Tibial nerve (tissue), 4 donors: ENCODE results near the gene TNS3. TPM values are rescaled to one million over a fixed set of nuclear protein-coding genes. Genes with fewer than 3 reads are reported as not detected.

ENCODE experiments used
- DNase-seq, 2 donors: peaks; one replicate each; pipeline ENCODE4 v3.0.0-alpha.2; 2019; ENCODE audit warnings: low spot score in 2 of 2
- H3K27ac ChIP-seq, 4 donors: fragments of 200-600 bp; sonication (generic) in 3 of 4; one replicate each; pipeline ENCODE4 v1.5.1; 2017 to 2019; ENCODE audit warnings: mild to moderate bottlenecking in 1 of 4
- H3K27me3 ChIP-seq, 2 donors: fragments of 200-600 bp; sonication (generic) in 1 of 2; one replicate each; pipeline versions ENCODE4 v1.5.1 to v1.6.0; 2017 to 2019
- H3K36me3 ChIP-seq, 3 donors: fragments of 200-600 bp; sonication (generic); one replicate each; pipeline ENCODE4 v1.5.1; 2018 to 2019
- H3K4me1 ChIP-seq, 4 donors: fragments of 200-600 bp; sonication (generic) in 3 of 4; one replicate each; pipeline ENCODE4 v1.5.1; 2017 to 2019
- H3K4me3 ChIP-seq, 4 donors: fragments of 200-600 bp; sonication (generic) in 3 of 4; one replicate each; pipeline ENCODE4 v1.5.1; 2017 to 2019; ENCODE audit warnings: mild to moderate bottlenecking in 1 of 4, moderate library complexity in 1 of 4
- H3K9me3 ChIP-seq, 4 donors: fragments of 200-600 bp; sonication (generic) in 3 of 4; one replicate each; pipeline ENCODE4 v1.5.1; 2017 to 2019
- EP300 ChIP-seq, 2 donors: sonication (generic); formaldehyde crosslinking; IDR thresholded peaks; one replicate each; pipeline ENCODE4 v1.6.1; 2017; ENCODE audit warnings: antibody characterized with exemption in 2 of 2, mild to moderate bottlenecking in 1 of 2
- POLR2A ChIP-seq, 2 donors: fragments of 450-650 bp; IDR thresholded peaks; one replicate each; pipeline ENCODE4 v1.6.1; 2017; ENCODE audit warnings: antibody characterized with exemption in 2 of 2, mild to moderate bottlenecking in 2 of 2, moderate library complexity in 2 of 2
- WGBS, 2 donors: methylation state at CpG; one replicate each; pipeline ENCODE4 v1.1.5; 2018; 5-methylcytosine and 5-hydroxymethylcytosine counted together
- total RNA-seq, 4 donors: library from RNA; depleted of rRNA; stranded (reverse); fragments of >200 nt; gene quantifications; one replicate each; pipeline ENCODE4 v1.1.0, GENCODE V29; 2016
- TF ChIP-seq, protein P1 (sequence below), 5 experiments: fragments of 200-600 bp in 3 of 5; fragments of 450-650 bp in 2 of 5; sonication (generic) in 3 of 5; IDR thresholded peaks; one replicate each; pipeline ENCODE4 v1.5.1; 2016 to 2019; ENCODE audit warnings: antibody characterized with exemption in 5 of 5, mild to moderate bottlenecking in 3 of 5, moderate library complexity in 2 of 5

Gene TNS3
- 100 to 1,000 TPM; 118 to 142 (median 133) TPM for total RNA-seq

DNA sequence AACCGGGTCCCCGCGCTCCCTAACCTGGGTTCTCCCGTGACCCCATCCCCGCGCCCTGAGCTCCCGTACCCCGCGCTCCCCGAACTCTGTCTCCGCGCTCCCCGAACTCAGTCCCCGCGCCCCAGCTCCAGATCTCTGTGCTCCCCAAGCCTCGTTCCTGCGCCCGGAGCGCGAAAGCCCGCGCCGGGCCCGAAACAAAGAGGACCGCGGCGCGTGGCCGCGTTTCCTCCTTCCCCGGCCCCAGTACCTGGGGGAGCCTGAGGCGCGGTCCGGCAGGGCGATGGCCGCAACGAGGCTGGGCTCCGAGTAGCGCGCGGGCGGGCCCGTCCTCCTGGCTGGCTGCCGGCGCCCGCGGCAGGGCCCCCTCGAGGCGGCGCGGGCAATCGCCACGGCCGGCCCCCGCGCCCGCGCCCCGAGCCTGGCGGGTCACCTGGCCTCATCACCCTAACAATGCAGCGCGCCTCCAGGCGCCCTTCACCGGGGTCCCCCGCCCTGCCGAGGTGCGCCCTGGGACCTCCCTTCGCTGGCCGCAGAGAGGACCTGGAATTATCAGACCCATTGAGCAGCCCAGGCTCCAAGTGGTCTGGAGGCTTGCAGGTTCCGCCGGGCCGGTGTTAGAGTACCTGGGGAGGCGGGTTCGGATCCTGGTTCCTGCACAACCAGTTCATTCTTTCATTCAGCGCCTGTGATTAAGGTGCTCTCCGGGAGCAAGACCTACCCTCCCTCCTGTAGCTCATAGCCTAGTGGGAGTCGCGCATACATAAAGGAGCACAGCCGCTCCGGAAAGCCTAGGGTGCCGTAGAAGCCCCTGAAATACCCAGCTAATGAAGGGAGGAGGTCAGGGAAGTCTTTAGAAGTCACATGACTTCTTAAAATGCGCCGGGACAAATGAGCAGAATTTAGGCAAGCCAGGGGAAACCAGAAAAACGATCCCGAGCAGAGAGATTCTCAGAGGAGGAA is at the start of gene TNS3:
Gene TNS3 (minus strand): TSS at position 308 of the 960 bp plus-strand sequence. CDS start 142,475 bp downstream, outside the sequence.
- no peaks in the 10 kb centered on the region for H3K27me3 ChIP-seq
- H3K4me1 ChIP-seq, result peaks cover 0 to 77% (median 41%) of the 10 kb centered on the region in 4 donors
- H3K36me3 ChIP-seq, result no peaks in the 10 kb centered on the region
- no peak for DNase-seq
- WGBS, 2 donors, result 12 to 13% methylated on average over 65 to 70 of the region's 85 CpGs
- TF ChIP-seq POLR2A (IDR thresholded peaks at IDR 0.05), result peak; percentile 21 to 45
- TF ChIP-seq EP300 (IDR thresholded peaks at IDR 0.05), result no peak
- TF ChIP-seq, protein P1, sequence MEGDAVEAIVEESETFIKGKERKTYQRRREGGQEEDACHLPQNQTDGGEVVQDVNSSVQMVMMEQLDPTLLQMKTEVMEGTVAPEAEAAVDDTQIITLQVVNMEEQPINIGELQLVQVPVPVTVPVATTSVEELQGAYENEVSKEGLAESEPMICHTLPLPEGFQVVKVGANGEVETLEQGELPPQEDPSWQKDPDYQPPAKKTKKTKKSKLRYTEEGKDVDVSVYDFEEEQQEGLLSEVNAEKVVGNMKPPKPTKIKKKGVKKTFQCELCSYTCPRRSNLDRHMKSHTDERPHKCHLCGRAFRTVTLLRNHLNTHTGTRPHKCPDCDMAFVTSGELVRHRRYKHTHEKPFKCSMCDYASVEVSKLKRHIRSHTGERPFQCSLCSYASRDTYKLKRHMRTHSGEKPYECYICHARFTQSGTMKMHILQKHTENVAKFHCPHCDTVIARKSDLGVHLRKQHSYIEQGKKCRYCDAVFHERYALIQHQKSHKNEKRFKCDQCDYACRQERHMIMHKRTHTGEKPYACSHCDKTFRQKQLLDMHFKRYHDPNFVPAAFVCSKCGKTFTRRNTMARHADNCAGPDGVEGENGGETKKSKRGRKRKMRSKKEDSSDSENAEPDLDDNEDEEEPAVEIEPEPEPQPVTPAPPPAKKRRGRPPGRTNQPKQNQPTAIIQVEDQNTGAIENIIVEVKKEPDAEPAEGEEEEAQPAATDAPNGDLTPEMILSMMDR (IDR thresholded peaks at IDR 0.05), result peak; percentile 6 to 72 (median 56)
- H3K9me3 ChIP-seq, result no peaks in the 10 kb centered on the region
- H3K4me3 ChIP-seq, result peak within 1 kb of the TSS; percentile 67 to 97 (median 74)
- peak within 1 kb of the TSS; percentile 84 to 94 (median 90) for H3K27ac ChIP-seq

DNA sequence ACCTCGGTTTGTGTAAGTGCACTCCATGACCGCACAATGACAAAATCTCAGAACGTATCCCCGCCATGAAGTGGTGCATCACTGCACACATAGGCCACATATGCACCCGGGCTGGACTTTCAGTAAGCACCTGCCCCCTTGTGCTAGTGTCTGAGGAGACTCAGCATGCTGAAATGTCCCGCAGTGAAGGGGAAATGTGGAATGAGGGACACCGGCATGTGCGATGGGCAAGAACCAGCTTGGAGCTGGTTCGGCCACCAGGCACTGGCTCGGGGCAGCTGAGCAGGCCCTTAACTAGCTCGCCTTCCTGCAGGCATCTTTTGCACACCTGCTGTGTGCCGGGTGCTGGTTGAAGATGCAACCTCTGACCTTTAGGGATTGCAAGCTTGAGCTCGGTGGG is 49.8 kb upstream of the TNS3 start:
- H3K27ac ChIP-seq, result no peak overlapping the region
- H3K36me3 ChIP-seq, result no peaks in the 10 kb centered on the region
- H3K4me1 ChIP-seq, result peaks cover 0 to 25% (median 13%) of the 10 kb centered on the region in 4 donors
- no peak overlapping the region for H3K4me3 ChIP-seq
- no peaks in the 10 kb centered on the region for H3K27me3 ChIP-seq
- TF ChIP-seq, protein P1 (IDR thresholded peaks at IDR 0.05), result no peak
- TF ChIP-seq EP300 (IDR thresholded peaks at IDR 0.05) (no peak), POLR2A (IDR thresholded peaks at IDR 0.05) (no peak)
- no peaks in the 10 kb centered on the region for H3K9me3 ChIP-seq
- WGBS, 2 donors, result 91 to 93% methylated on average over 13 of the region's 13 CpGs
- no peak for DNase-seq

DNA sequence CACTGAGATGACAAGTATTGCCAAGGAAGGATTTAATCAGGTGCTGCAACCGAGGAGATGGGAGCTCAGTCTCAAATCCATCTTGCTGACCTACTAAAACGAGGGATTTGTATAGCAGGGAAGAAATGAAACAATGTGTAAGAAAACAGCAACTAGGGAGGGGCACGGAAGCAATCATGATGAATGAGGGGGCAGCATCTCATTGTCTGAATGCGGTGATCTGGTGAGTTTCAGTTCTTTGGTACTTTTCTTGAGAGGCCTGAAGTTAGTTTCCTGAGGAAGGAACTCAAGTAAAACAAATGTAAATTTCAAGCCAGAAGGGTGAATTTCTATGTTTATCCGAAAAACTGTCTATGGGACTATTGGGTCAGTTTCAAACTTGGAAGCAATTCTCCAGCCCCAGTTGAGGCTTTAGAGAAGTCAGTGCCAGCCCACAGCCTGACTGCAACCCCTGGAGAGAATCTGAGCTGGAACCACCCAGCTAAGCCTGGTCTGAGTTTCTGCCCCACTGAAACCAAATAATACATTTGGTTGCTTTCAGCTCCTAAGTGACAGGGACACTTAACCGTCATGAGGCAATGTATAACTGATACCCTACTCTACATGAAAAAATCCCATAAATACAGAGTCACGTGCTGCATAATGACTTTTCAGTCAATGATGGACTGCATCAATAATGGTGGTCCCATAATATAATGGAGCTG is 45.8 kb upstream of the TNS3 start:
- WGBS, 2 donors, result 71 to 72% methylated on average over 7 of the region's 7 CpGs
- Histone ChIP-seq H3K27ac (no peak overlapping the region), H3K4me3 (no peak overlapping the region), H3K9me3 (no peaks in the 10 kb centered on the region), H3K27me3 (no peaks in the 10 kb centered on the region), H3K4me1 (peaks cover 0 to 17% (median 9%) of the 10 kb centered on the region in 4 donors), H3K36me3 (no peaks in the 10 kb centered on the region)
- DNase-seq, result no peak
- TF ChIP-seq POLR2A (IDR thresholded peaks at IDR 0.05), result no peak

DNA sequence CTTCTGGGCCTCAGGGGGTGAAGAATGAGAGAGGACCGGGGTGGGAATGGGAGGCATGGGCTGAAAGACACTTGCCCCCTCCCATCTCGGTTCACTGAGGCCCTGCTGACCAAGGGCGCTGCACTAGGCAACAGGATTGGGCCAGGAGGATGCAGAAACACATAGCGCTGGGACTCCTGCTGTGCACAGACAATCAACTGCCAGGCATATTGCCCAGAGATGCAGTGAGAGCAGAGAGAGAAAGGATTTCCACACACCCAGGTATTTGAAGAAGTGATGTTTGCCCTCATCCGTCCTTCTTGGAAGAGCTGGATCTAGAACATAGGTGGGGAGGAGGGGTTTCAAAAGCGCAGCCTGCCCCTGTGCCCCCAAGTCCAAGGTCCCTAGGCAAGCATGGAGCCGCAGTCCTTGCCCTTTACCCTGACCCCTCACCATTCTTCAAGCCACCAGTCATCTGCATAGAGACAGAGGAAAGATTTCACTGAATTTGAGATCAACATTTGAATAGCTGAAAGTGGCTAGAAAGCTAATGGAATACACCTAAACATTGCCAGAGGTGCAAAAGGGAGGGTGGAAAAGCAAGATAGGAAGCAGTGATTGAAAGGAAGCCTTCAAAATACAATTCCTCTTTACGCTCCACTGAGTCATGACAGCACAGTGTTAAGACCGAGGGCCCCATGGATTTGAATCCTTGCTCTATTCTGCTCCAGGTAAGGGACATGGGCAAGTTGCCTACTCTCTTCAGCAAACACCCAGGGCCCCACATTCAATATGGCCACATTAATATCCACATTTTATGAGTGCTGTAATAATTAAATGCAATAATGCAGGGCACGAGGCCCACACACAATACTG is 44.2 kb upstream of the TNS3 start:
- Histone ChIP-seq H3K36me3 (no peaks in the 10 kb centered on the region), H3K27ac (no peak overlapping the region), H3K9me3 (no peaks in the 10 kb centered on the region), H3K4me1 (peaks cover 0 to 34% (median 17%) of the 10 kb centered on the region in 4 donors), H3K4me3 (no peak overlapping the region), H3K27me3 (no peaks in the 10 kb centered on the region)
- TF ChIP-seq, protein P1 (IDR thresholded peaks at IDR 0.05), result no peak
- TF ChIP-seq POLR2A (IDR thresholded peaks at IDR 0.05) (no peak), EP300 (IDR thresholded peaks at IDR 0.05) (no peak)
- no peak for DNase-seq
- WGBS, 2 donors, result 88% methylated on average over 10 of the region's 10 CpGs

DNA sequence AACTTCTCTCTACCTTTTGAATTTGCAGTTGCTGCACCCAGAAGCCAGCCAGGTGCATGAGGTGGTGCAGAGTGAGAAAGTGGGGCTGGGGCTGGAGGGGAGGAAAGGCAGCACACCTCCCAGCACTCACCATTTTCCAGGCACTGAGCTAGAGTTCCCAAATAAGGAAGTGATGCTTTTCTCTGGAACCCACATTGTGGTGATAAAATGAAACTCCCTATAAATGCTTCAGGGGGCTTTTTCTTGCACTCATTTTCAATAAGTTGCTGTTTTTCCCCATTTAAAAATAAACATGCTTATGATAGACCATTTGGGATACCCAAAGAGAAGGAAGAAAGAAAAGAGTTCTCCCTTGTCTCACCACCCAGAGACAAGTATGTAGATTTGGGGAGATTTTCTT is 42.8 kb upstream of the TNS3 start:
- no peak for DNase-seq
- no peaks in the 10 kb centered on the region for H3K36me3 ChIP-seq
- H3K9me3 ChIP-seq, result no peaks in the 10 kb centered on the region
- H3K4me1 ChIP-seq, result peaks cover 0 to 39% (median 18%) of the 10 kb centered on the region in 4 donors
- H3K4me3 ChIP-seq, result no peak overlapping the region
- TF ChIP-seq POLR2A (IDR thresholded peaks at IDR 0.05), result no peak
- TF ChIP-seq EP300 (IDR thresholded peaks at IDR 0.05), result no peak
- TF ChIP-seq, protein P1 (IDR thresholded peaks at IDR 0.05), result no peak
- H3K27me3 ChIP-seq, result no peaks in the 10 kb centered on the region
- no peak overlapping the region for H3K27ac ChIP-seq
